Measurements from ENCODE around the gene NCKIPSD.

Gene NCKIPSD

GRCh38 chr3:48655606-48656005 is 30.1 kb downstream of the NCKIPSD start:
- TF ChIP-seq CTCF (IDR thresholded peaks at IDR 0.05; ENCODE audit: low read length, missing control alignments): no peak
- DNase-seq (ENCODE audit: low read depth): no peak
- no peak overlapping the region for H3K4me3 ChIP-seq (replicated peaks; ENCODE audit: low read depth, low read length)

GRCh38 chr3:48655063-48655462 is 30.7 kb downstream of the NCKIPSD start:
- no peak for DNase-seq (ENCODE audit: low read depth)
- no peak for TF ChIP-seq CTCF (IDR thresholded peaks at IDR 0.05; ENCODE audit: low read length, missing control alignments)
- H3K4me3 ChIP-seq (replicated peaks; ENCODE audit: low read depth, low read length): no peak overlapping the region

GRCh38 chr3:48652923-48653715 is 32.6 kb downstream of the NCKIPSD start:
- TF ChIP-seq CTCF (IDR thresholded peaks at IDR 0.05; ENCODE audit: low read length, missing control alignments): no peak
- H3K4me3 ChIP-seq (replicated peaks; ENCODE audit: low read depth, low read length): no peak overlapping the region
- no peak for DNase-seq (ENCODE audit: low read depth)

- no peak for DNase-seq (ENCODE audit: low read depth)
- no peak overlapping the region for H3K4me3 ChIP-seq (replicated peaks; ENCODE audit: low read depth, low read length)
- TF ChIP-seq CTCF (IDR thresholded peaks at IDR 0.05; ENCODE audit: low read length, missing control alignments): no peak
Observed at GRCh38 chr3:48651771-48652170, 33.9 kb downstream of the NCKIPSD start.

GRCh38 chr3:48650723-48651122 is 35.0 kb downstream of the NCKIPSD start:
- no peak overlapping the region for H3K4me3 ChIP-seq (replicated peaks; ENCODE audit: low read depth, low read length)
- no peak for DNase-seq (ENCODE audit: low read depth)
- no peak for TF ChIP-seq CTCF (IDR thresholded peaks at IDR 0.05; ENCODE audit: low read length, missing control alignments)

- no peak for DNase-seq (ENCODE audit: low read depth)
- no peak for TF ChIP-seq CTCF (IDR thresholded peaks at IDR 0.05; ENCODE audit: low read length, missing control alignments)
- H3K4me3 ChIP-seq (replicated peaks; ENCODE audit: low read depth, low read length): no peak overlapping the region
Observed at GRCh38 chr3:48648188-48648850, 37.4 kb downstream of the NCKIPSD start.

Measured in fibroblast of pulmonary artery (primary cell).